Sigmoid colon (tissue), 4 donors: ENCODE results near the gene PGP.

ENCODE experiments used
- EP300 ChIP-seq, 4 donors: sonication (generic); formaldehyde crosslinking; IDR thresholded peaks; one replicate each; pipeline ENCODE4 v1.6.1; 2017; ENCODE audit warnings: antibody characterized with exemption in 4 of 4
- POLR2A ChIP-seq, 2 donors: fragments of 450-650 bp; IDR thresholded peaks; one replicate each; pipeline ENCODE4 v1.6.1; 2016; ENCODE audit warnings: antibody characterized with exemption in 2 of 2, mild to moderate bottlenecking in 2 of 2, moderate library complexity in 2 of 2
- TF ChIP-seq, protein P1 (sequence below), 4 experiments: fragments of 450-650 bp in 3 of 4; fragments of 200-600 bp in 1 of 4; IDR thresholded peaks; one replicate each; pipeline ENCODE4 v1.5.1; 2016 to 2019; ENCODE audit warnings: antibody characterized with exemption in 4 of 4, mild to moderate bottlenecking in 3 of 4, moderate library complexity in 2 of 4

DNA sequence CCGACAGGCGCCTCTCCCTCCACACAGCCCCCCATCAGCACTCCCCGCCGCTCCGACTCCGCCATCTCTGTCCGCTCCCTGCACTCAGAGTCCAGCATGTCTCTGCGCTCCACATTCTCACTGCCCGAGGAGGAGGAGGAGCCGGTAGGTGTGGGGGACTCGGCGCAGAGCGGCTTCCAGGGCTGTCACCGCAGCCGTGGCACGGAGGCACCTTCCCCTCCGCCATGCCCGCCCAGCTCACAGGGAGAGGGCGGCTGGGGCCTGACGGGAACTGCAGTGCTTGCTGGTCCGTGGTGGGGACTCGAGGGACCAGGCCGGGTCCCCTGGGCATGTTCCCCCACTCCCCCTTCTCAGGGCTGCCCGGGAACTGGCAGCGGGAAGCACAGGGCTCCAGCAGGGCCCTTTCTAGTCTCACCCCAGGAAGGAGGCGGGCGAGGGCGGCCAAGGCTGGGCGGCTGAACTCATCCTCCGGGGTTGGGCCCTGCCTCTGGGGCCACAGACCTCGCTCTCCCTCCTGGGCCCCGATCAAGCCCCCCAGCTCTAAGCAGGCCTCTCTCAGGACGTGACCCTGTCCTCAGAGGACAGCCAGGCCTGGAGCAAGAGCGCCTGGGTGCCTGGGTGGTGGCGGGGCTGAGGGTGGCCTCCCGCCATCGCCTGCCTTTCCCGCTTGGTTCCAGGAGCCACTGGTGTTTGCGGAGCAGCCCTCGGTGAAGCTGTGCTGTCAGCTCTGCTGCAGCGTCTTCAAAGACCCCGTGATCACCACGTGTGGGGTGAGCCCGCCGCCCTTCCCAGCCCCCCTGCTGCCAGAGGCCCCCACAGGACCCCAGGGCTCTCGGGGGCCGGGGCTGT, 43.8 kb downstream of the PGP start:
- TF ChIP-seq, protein P1, sequence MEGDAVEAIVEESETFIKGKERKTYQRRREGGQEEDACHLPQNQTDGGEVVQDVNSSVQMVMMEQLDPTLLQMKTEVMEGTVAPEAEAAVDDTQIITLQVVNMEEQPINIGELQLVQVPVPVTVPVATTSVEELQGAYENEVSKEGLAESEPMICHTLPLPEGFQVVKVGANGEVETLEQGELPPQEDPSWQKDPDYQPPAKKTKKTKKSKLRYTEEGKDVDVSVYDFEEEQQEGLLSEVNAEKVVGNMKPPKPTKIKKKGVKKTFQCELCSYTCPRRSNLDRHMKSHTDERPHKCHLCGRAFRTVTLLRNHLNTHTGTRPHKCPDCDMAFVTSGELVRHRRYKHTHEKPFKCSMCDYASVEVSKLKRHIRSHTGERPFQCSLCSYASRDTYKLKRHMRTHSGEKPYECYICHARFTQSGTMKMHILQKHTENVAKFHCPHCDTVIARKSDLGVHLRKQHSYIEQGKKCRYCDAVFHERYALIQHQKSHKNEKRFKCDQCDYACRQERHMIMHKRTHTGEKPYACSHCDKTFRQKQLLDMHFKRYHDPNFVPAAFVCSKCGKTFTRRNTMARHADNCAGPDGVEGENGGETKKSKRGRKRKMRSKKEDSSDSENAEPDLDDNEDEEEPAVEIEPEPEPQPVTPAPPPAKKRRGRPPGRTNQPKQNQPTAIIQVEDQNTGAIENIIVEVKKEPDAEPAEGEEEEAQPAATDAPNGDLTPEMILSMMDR (IDR thresholded peaks at IDR 0.05): no peak
- TF ChIP-seq EP300 (IDR thresholded peaks at IDR 0.05) (no peak), POLR2A (IDR thresholded peaks at IDR 0.05) (no peak)
